CD4-positive, alpha-beta T cell treated with Interleukin-15 for 4 hours (primary cell): ENCODE results near the gene KCNN1.
"Not testable (repeated sequence)": the region's sequence is repeated elsewhere in the genome, so short reads cannot be mapped to it uniquely, and the experiment has no call there.

Source experiments
- DNase-seq: peaks from one replicate; pipeline ENCODE4 v3.0.0-alpha.2; 2020; ENCODE audit warnings: low spot score

The KCNN1 gene

DNA sequence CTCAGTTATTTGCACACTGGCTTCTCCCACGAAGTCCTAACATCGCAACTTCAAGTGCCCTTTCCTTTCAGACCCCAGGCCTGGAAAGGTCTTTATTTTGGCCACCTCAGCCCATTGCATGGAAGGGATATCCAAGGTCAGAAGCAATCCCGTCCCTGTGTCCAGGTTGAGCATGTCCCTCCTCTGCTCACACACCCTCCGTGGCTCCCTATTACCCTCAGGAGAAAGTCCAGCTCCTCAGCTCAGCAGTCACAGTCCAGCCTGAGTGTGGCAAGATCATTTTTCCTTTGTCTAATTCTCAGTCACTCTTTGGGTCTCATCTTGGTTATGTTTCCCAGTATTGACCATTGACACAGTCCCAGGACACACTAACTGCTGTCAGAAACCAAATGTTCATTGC, 60.2 kb downstream of the KCNN1 start:
- DNase-seq: no peak

DNA sequence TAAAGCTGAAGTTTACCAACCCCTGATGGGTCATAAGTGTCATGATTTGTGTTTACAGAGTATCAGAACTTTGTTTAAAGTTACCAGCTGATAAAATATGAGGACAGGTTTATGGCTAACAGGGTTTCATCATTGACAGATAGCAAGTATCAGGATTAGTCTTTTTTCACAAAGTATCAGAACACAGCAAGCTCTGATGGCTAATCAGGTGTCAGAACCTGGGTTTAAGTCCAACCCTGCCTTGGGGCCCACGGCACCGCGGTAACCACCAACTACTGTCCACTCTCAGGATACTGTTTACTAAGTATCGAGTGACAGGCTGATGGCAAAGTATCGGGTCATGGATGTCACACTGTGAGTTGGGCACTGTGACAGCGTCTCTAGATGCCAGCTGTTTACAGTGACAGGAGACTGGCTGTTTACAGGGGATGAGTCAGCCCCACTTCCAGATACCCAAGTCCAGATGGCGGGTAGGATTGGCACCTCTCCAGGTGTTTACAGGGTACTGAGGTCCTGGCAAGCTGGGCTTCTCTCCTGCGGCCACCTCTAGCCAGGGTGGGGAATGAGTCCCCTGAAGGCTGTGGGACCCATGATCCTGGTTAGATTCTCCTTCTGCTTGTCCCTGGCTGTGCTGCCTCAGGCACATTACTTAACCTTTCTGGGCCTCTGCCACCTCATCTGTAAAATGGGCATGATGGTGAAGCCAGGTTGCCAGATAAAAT, 62.9 kb downstream of the KCNN1 start:
- DNase-seq: no peak

DNA sequence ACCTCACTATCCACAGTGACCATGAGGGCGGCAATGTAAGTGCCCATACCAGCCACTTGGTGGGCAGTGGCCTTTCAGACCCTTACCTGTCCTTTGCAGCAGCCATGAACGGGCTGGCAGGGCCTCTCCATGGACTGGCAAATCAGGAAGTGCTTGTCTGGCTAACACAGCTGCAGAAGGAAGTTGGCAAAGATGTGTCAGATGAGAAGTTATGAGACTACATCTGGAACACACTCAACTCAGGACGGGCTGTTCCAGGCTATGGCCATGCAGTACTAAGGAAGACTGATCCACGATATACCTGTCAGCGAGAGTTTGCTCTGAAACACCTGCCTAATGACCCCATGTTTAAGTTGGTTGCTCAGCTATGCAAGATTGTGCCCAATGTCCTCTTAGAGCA, 64.5 kb downstream of the KCNN1 start:
- not testable (repeated sequence) for DNase-seq

DNA sequence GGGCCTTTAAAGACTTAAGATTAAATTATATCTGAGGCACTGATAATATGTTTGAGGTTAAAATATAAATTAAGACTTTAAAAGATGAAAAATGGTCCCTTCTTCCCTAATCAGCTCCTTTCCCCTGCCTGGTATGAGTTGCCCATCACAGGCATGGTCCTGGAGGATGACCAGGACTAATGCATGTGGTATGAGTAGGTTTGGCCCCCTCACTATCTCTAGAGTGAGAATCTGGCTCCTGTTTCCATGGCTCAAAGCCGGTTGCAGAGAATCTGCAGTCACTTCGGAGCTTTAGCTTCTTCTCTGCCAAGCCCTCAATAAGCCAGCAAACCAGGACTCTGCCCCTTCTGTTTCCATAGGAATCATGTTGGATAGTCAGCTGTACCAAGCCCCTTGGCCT, 65.2 kb downstream of the KCNN1 start:
- not testable (repeated sequence) for DNase-seq

DNA sequence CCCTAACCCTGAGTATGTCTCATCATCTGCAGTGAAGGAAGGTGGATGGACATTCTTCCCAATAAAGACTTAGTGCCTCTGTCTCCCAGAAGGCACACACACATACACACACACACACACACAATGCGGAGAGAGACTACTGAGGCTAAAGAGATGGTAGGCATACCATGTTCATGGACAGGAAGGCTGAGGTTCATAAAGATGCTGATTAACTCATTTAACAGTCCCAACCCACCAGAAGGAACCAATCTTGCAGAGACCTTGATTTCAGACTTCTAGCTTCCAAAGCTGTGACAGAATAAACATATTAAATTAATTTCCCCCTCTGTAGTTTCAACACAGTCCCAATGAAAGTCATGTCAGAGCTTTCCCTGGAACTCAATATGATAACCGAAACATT, 74.1 kb downstream of the KCNN1 start:
- no peak for DNase-seq

DNA sequence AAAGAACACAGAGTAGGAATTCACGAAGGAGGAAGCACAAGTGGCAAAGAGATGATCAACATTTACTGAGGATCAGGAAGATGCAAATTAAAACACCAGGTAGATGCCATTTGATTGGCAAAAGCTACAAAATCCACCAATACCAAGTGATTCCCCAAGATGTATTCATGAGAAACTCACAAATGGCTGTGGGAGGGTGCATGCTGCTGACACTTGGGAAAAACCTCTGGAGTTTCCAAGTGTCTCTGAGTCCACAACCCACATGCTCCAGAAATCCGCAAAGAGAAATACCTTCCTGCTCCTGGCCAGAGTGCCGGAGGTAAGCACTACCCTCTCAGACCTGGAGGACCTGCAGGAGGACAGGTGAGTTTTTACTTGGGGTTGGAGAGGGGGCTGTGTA, 76.8 kb downstream of the KCNN1 start:
- DNase-seq: no peak

DNA sequence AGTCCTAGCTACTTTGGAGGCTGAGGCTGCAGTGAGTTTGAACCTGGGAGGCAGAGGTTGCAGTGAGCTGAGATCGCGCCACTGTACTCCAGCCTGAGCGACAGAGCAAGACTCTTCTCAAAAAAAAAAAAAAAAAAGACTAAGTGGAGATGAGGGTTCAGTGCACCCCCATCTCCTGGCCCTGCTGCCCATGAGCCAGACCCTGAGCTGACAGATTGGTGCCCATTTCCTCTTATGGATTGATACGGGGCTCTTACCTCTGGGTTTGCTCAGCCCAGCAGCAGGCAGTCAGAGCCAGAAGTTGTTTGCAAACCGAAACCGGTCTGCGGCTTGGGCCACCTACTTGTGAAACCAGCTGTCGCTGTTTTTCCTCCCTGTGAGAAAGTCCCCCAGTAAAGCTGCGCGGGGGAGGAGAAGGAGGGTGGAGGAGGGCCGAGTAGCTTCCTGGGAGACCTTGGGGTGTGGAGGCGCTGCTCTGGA, 78.0 kb downstream of the KCNN1 start:
- DNase-seq: peak; percentile 84

DNA sequence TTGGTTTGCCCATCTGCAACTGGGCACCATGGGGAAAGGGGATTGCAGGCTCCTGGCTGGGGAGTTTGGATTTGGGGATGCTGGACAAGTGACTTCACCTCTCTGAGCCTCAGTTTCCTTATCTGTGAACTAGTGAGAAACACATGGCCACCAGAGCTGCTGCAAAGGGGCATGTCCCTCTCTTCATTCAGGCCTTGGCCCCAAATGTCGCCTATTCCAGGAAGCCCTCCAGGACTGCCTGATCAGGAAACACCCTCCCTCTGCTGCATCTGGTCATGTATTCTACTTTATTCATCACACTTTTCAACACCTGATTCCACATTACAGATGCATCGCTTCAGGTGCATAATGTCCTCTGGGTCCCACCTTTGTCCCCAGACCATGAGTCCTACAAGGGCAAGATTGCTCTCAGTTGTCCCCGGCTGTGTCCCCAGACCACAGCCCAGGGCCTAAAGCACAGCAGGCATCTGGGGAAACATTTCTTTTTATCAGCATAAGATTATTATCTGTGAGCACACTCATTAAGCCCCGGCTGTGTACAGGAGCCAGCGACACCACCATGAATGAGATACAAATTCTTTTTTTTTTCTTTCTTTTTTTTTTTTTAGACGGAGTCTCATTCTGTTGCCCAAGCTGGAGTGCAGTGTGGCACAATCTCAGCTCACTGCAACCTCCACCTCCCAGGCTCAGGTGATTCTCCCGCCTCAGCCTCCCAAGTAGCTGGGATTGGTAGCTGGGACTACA, 78.6 kb downstream of the KCNN1 start:
- DNase-seq: no peak

DNA sequence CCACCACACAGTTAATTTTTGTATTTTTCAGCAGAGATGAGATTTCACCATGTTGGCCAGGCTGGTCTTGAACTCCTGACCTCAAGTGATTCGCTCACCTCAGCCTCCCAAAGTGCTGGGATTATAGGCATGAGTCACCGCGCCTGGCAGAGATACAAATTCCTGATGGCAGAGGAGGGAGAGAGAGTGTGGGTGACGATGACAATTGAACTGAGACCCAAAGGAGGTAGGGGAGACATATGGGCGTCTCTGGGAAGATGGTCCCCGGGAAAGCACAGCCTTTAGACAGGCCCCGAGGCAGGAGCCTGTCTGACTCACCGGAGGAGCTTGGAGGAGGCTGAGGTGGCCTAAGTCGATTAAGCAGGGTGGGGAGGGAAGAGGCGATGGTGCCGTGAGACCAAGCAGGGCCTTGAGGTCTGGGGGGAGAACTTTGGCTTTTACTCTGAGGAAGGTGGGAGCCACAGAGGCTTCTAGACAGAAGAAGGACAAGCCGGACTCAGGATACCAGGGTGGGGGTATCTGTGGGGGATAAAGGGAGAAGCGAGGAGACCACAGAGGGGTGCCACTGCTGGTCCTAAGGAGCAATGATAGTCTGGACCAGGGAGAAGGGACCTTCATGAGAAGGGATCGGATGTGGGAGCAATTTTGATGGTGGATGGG, 79.3 kb downstream of the KCNN1 start:
- DNase-seq: no peak

DNA sequence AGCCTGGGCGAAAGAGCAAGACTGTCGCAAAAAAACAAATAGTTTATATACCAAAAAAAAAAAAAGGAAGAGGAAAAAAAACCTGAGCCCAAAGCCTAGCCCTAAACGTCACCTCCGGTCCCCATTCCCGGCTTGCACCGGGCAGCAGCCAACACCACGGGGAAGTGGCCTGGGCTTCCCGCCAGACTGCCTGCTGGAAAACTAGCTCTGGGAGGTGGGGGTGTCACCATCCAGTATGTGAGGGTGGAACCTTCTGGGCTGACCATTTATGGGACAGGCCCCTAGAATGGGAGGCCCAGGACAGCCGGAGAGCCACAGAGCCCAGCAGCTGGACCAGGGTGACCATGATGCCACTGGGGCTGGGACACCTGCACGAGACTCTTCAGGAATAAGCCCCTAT, 82.5 kb downstream of the KCNN1 start:
- no peak for DNase-seq
